ENCODE results near the gene PPARD. TPM values are rescaled to one million over a fixed set of nuclear protein-coding genes. Genes with fewer than 3 reads are reported as not detected.
"Not testable (repeated sequence)": the region's sequence is repeated elsewhere in the genome, so short reads cannot be mapped to it uniquely, and the experiment has no call there.

Gene PPARD
- polyA plus RNA-seq, 1 donor: 26.7 TPM

GRCh38 chr6:35411066-35411465 is 68.7 kb downstream of the PPARD start:
- DNase-seq: no peak

- DNase-seq: no peak
Measured at GRCh38 chr6:35412102-35412501, 69.7 kb downstream of the PPARD start.

GRCh38 chr6:35413911-35414310 is 71.6 kb downstream of the PPARD start:
- DNase-seq: no peak

GRCh38 chr6:35415065-35415891 is 72.9 kb downstream of the PPARD start:
- DNase-seq: peak; percentile 42

- no peak for DNase-seq
Measured at GRCh38 chr6:35417979-35418661, 75.8 kb downstream of the PPARD start.

- DNase-seq: peak; percentile 37
Measured at GRCh38 chr6:35419417-35419816, 77.1 kb downstream of the PPARD start.

GRCh38 chr6:35419961-35420360 is 77.6 kb downstream of the PPARD start:
- DNase-seq: no peak

- DNase-seq: no peak
Measured at GRCh38 chr6:35425284-35425683, 82.9 kb downstream of the PPARD start.

- no peak for DNase-seq
Measured at GRCh38 chr6:35426074-35426473, 83.7 kb downstream of the PPARD start.

GRCh38 chr6:35427435-35427834 is 85.1 kb downstream of the PPARD start:
- no peak for DNase-seq

- DNase-seq: no peak
Measured at GRCh38 chr6:35427851-35428321, 85.5 kb downstream of the PPARD start.

- no peak for DNase-seq
Measured at GRCh38 chr6:35428421-35429149, 86.2 kb downstream of the PPARD start.

GRCh38 chr6:35429463-35429862 is 87.1 kb downstream of the PPARD start:
- no peak for DNase-seq

- no peak for DNase-seq
Measured at GRCh38 chr6:35432291-35432690, 89.9 kb downstream of the PPARD start.

- DNase-seq: not testable (repeated sequence)
Measured at GRCh38 chr6:35432702-35433101, 90.3 kb downstream of the PPARD start.

- no peak for DNase-seq
Measured at GRCh38 chr6:35435074-35435837, 92.9 kb downstream of the PPARD start.

GRCh38 chr6:35436071-35436857 is 93.9 kb downstream of the PPARD start:
- no peak for DNase-seq

GRCh38 chr6:35438378-35439065 is 96.2 kb downstream of the PPARD start:
- DNase-seq: not testable (repeated sequence)

GRCh38 chr6:35439308-35439707 is 97.0 kb downstream of the PPARD start:
- no peak for DNase-seq

GRCh38 chr6:35441205-35441604 is 98.8 kb downstream of the PPARD start:
- DNase-seq: no peak

GRCh38 chr6:35441642-35442041 is 99.3 kb downstream of the PPARD start:
- DNase-seq: no peak

All from hindlimb muscle (tissue), 1 donor.